ENCODE results near the gene PPIL6. TPM values are rescaled to one million over a fixed set of nuclear protein-coding genes. Genes with fewer than 3 reads are reported as not detected.
"Not testable (repeated sequence)": the region's sequence is repeated elsewhere in the genome, so short reads cannot be mapped to it uniquely, and the experiment has no call there.

The PPIL6 gene
- total and polyA plus RNA-seq, 4 donors: 12.8 to 17.0 (median 15.2) TPM

DNA sequence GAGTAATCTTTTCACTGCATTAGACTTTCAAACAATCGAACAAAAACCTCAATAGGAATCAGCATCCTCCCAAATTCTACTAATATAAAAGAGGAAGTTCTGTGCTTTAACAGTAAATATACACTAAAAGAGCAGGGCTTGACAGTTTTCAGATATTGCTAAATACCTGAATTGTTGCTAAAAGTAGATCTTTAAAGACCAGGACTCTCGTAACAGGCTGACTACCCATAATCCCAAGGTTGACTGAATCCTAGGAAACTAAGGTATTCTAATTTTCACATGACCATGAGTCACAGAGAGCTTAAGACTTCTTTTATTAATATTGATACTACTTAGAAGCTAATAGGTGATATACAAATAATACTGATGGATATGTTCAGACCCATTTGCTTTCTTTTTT is 68.3 kb downstream of the PPIL6 start:
- Histone ChIP-seq H3K4me3 (ENCODE audit: low read depth, low read length) (no peak overlapping the region), H3K27me3 (ENCODE audit: control insufficient read depth, insufficient read depth, low read length) (no peaks in the 10 kb centered on the region), H3K36me3 (ENCODE audit: control insufficient read depth, insufficient read depth, low read length) (peaks cover 17% of the 10 kb centered on the region), H3K27ac (ENCODE audit: low read depth, low read length) (no peak overlapping the region), H3K9me3 (ENCODE audit: control insufficient read depth, insufficient read depth, low read length) (no peaks in the 10 kb centered on the region), H3K4me1 (ENCODE audit: control insufficient read depth, insufficient read depth, low read length) (no peaks in the 10 kb centered on the region)
- WGBS (ENCODE audit: insufficient coverage): no CpG with 5 or more reads among the region's 2 CpGs
- DNase-seq (ENCODE audit: low read depth in 4 of 6, low spot score in 6 of 6): no peak

DNA sequence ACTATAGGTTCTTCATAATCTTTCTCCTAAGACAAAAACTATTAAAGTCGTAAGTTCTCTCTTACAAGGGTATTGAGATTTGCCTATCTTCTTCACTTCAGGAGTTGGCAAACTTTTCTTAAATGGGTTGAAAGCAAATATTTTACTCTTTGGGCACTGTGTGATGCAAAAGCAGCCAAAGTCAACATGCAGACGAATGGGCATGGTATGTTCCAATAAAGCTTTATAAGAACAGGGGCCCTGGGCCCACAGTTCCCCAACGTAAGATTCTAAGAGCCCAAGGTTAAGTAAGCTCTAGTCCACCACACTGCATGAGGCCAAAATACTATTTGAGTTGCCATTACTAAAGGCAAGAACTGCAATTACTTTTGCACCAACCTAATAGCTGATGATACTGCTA is 69.6 kb downstream of the PPIL6 start:
- Histone ChIP-seq H3K4me1 (ENCODE audit: control insufficient read depth, insufficient read depth, low read length) (no peaks in the 10 kb centered on the region), H3K4me3 (ENCODE audit: low read depth, low read length) (no peak overlapping the region), H3K36me3 (ENCODE audit: control insufficient read depth, insufficient read depth, low read length) (peaks cover 14% of the 10 kb centered on the region), H3K27ac (ENCODE audit: low read depth, low read length) (no peak overlapping the region), H3K27me3 (ENCODE audit: control insufficient read depth, insufficient read depth, low read length) (no peaks in the 10 kb centered on the region), H3K9me3 (ENCODE audit: control insufficient read depth, insufficient read depth, low read length) (no peaks in the 10 kb centered on the region)
- no peak for DNase-seq (ENCODE audit: low read depth in 4 of 6, low spot score in 6 of 6)
- WGBS (ENCODE audit: insufficient coverage): 60% methylated on average over 1 of the region's 3 CpGs

DNA sequence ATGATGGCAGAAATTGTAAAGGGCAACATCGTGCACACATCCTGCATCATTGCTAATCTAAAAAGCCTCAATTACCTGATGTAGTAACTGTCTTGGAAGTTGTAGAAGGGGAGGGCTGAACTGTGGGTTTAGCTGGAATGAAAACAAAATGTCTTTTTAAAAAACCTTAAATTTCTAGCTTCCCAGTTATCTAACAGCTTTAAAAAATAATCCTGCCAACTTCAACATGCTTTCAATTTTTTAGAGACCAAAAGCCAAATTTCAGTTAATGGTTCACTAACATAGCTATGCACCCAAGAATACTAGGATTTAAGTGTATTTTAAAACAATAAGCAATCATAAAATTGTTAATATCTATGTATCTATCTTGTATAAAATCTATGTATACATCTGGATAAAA is 70.1 kb downstream of the PPIL6 start:
- Histone ChIP-seq H3K27ac (ENCODE audit: low read depth, low read length) (no peak overlapping the region), H3K27me3 (ENCODE audit: control insufficient read depth, insufficient read depth, low read length) (no peaks in the 10 kb centered on the region), H3K9me3 (ENCODE audit: control insufficient read depth, insufficient read depth, low read length) (no peaks in the 10 kb centered on the region), H3K4me3 (ENCODE audit: low read depth, low read length) (no peak overlapping the region), H3K36me3 (ENCODE audit: control insufficient read depth, insufficient read depth, low read length) (peaks cover 13% of the 10 kb centered on the region), H3K4me1 (ENCODE audit: control insufficient read depth, insufficient read depth, low read length) (no peaks in the 10 kb centered on the region)
- DNase-seq (ENCODE audit: low read depth in 4 of 6, low spot score in 6 of 6): no peak
- no CpG with 5 or more reads among the region's 1 CpG for WGBS (ENCODE audit: insufficient coverage)

DNA sequence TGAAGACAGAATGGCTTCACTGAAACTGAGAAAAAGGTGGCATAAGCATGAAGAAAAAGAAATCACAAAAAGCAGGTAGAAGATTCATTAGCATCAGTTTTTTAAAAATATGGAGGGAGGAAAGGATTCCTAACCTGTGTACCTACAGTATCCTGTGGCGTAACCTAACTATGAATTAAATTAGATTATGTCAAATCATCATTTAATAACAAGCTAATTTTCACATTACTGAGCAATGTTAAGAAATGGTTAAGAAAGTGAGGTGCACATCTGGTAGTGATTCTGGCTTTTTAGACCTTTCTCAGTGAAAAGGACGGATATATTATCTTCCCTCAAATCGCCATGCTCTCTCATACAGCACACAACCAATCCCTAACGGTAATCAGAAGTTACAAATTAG is 70.7 kb downstream of the PPIL6 start:
- no peak for DNase-seq (ENCODE audit: low read depth in 4 of 6, low spot score in 6 of 6)
- Histone ChIP-seq H3K9me3 (ENCODE audit: control insufficient read depth, insufficient read depth, low read length) (no peaks in the 10 kb centered on the region), H3K27ac (ENCODE audit: low read depth, low read length) (no peak overlapping the region), H3K4me3 (ENCODE audit: low read depth, low read length) (no peak overlapping the region), H3K36me3 (ENCODE audit: control insufficient read depth, insufficient read depth, low read length) (peaks cover 10% of the 10 kb centered on the region), H3K27me3 (ENCODE audit: control insufficient read depth, insufficient read depth, low read length) (no peaks in the 10 kb centered on the region), H3K4me1 (ENCODE audit: control insufficient read depth, insufficient read depth, low read length) (no peaks in the 10 kb centered on the region)
- WGBS (ENCODE audit: insufficient coverage): no CpG with 5 or more reads among the region's 4 CpGs

DNA sequence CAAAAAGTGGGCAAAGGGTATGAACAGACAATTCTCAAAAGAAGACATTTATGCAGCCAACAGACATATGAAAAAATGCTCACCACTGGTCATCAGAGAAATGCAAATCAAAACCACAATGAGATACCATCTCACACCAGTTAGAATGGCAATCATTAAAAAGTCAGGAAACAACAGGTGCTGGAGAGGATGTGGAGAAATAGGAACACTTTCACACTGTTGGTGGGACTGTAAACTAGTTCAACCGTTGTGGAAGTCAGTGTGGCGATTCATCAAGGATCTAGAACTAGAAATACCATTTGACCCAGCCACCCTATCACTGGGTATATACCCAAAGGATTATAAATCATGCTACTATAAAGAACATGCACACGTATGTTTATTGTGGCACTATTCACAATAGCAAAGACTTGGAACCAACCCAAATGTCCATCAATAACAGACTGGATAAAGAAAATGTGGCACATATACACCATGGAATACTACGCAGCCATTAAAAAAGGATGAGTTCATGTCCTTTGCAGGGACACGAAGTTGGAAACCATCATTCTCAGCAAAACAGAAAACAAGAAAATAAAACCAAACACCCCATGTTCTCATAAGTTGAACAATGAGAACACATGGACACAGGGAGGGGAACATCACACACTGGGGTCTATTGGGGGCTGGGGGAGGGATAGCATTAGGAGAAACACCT is 75.9 kb downstream of the PPIL6 start:
- peaks cover 11% of the 10 kb centered on the region for H3K36me3 ChIP-seq (ENCODE audit: control insufficient read depth, insufficient read depth, low read length)
- H3K4me3 ChIP-seq (ENCODE audit: low read depth, low read length); H3K9me3 ChIP-seq (ENCODE audit: control insufficient read depth, insufficient read depth, low read length); DNase-seq (ENCODE audit: low read depth in 4 of 6, low spot score in 6 of 6); H3K4me1 ChIP-seq (ENCODE audit: control insufficient read depth, insufficient read depth, low read length); H3K27ac ChIP-seq (ENCODE audit: low read depth, low read length); H3K27me3 ChIP-seq (ENCODE audit: control insufficient read depth, insufficient read depth, low read length): not testable (repeated sequence)
- WGBS (ENCODE audit: insufficient coverage): no CpG with 5 or more reads among the region's 5 CpGs

DNA sequence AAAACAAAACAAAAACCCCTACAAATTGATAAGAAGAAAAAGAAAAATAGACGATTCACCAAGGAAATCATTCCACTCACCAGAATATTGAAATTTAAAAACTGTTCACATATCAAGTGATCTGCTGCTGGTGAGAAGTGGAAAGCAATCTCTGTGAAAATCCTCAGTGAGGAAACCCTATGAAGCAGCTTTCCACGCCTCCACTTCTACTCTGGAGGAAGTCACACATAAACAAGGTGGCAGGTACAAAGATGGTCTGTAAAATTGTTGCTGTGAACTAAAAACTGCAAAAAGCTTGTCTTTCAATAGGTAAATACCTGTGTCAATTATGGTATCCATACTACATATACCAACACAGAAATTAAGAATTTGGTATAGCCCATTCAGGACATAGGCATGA is 76.7 kb downstream of the PPIL6 start:
- H3K4me3 ChIP-seq (ENCODE audit: low read depth, low read length): no peak overlapping the region
- no peak for DNase-seq (ENCODE audit: low read depth in 4 of 6, low spot score in 6 of 6)
- H3K9me3 ChIP-seq (ENCODE audit: control insufficient read depth, insufficient read depth, low read length): no peaks in the 10 kb centered on the region
- no peaks in the 10 kb centered on the region for H3K27me3 ChIP-seq (ENCODE audit: control insufficient read depth, insufficient read depth, low read length)
- no CpG with 5 or more reads among the region's 2 CpGs for WGBS (ENCODE audit: insufficient coverage)
- no peak overlapping the region for H3K27ac ChIP-seq (ENCODE audit: low read depth, low read length)
- H3K4me1 ChIP-seq (ENCODE audit: control insufficient read depth, insufficient read depth, low read length): no peaks in the 10 kb centered on the region
- peaks cover 11% of the 10 kb centered on the region for H3K36me3 ChIP-seq (ENCODE audit: control insufficient read depth, insufficient read depth, low read length)

DNA sequence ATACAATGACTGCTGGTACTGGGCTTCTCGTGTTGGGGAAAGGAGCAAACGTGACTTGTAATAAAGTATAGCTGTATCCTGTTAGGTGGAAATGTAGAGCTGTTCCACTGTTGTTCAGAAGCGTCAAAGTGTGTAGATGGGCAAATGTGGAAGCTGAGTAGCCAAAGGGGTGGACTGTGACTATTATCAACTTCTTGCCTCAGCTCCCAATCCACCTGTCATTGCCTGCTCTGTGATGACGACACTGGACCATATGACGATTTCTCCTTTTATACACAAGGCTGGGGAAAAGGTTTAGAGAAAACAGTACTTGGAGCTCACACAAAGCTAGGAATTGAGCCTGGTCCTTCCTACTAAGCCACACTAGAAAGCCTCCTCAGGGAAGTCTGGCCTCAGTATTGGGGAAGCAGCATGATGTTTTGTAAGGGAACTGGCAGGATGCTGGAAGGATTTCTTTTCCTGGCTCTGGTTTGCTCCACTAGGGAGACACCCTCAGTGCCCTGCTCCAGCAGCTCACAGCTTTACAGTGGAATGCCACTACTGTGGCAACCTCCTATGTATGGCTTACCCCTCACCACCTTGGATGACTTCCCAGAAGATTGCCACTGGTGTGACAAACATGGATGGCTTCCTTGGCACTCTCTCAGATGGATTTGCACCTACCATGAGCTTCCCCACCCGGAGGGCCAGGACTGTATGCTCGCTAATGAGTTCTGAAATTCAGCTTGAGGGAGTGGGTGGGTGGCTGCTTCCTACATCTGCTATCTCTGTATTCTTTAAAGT is 78.1 kb downstream of the PPIL6 start:
- H3K36me3 ChIP-seq (ENCODE audit: control insufficient read depth, insufficient read depth, low read length): peaks cover 11% of the 10 kb centered on the region

DNA sequence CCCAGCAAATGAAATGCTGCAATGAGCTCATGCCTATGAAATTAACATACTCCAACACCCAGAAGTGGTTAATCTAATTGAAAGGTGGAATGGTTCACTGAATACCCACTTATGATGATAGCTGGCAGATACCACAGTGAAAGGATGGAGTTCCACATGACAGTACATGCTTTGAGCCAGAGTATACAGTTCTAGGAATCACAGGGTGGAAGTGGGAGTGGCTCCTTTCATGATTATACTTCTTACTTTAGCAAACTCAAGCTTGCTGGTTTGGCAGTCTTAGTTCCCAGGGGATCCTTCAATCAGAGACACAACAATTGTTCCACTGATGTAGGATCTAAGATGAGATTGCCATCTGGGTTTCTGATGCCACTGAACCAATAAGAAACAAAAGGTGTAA is 79.6 kb downstream of the PPIL6 start:
- no peak for DNase-seq (ENCODE audit: low read depth in 4 of 6, low spot score in 6 of 6)
- peaks cover 11% of the 10 kb centered on the region for H3K36me3 ChIP-seq (ENCODE audit: control insufficient read depth, insufficient read depth, low read length)
- no peaks in the 10 kb centered on the region for H3K4me1 ChIP-seq (ENCODE audit: control insufficient read depth, insufficient read depth, low read length)
- peaks cover 2% of the 10 kb centered on the region for H3K9me3 ChIP-seq (ENCODE audit: control insufficient read depth, insufficient read depth, low read length)
- H3K27ac ChIP-seq (ENCODE audit: low read depth, low read length): no peak overlapping the region
- H3K4me3 ChIP-seq (ENCODE audit: low read depth, low read length): no peak overlapping the region
- no peaks in the 10 kb centered on the region for H3K27me3 ChIP-seq (ENCODE audit: control insufficient read depth, insufficient read depth, low read length)

More for the DNA sequence above, 78.1 kb downstream of the PPIL6 start:
- H3K27ac ChIP-seq (ENCODE audit: low read depth, low read length): no peak overlapping the region
- no peak overlapping the region for H3K4me3 ChIP-seq (ENCODE audit: low read depth, low read length)
- H3K9me3 ChIP-seq (ENCODE audit: control insufficient read depth, insufficient read depth, low read length): no peaks in the 10 kb centered on the region
- no peaks in the 10 kb centered on the region for H3K27me3 ChIP-seq (ENCODE audit: control insufficient read depth, insufficient read depth, low read length)
- peak in 1 of 6 donors; percentile 17 for DNase-seq (ENCODE audit: low read depth in 4 of 6, low spot score in 6 of 6)
- WGBS (ENCODE audit: insufficient coverage): 97% methylated on average over 3 of the region's 7 CpGs
- no peaks in the 10 kb centered on the region for H3K4me1 ChIP-seq (ENCODE audit: control insufficient read depth, insufficient read depth, low read length)

DNA sequence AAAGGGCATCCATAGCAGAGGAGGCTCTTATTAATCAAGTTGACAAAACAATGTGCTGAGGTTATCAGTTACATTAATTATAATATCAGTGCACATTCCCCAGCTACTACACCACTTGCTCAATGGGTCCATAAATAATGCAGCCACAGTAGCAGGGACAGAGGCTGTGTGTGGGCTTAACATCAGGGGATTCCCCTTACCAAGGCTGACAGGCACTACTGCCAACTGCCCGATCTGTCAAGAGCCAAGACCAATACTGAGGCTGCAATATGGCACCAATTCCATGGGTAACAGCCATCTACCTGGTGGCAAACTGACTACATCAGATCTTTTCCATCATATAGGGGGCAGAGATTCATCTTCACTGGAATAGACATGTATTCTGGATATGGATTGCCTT is 80.1 kb downstream of the PPIL6 start:
- peaks cover 11% of the 10 kb centered on the region for H3K36me3 ChIP-seq (ENCODE audit: control insufficient read depth, insufficient read depth, low read length)
- H3K4me1 ChIP-seq (ENCODE audit: control insufficient read depth, insufficient read depth, low read length): no peaks in the 10 kb centered on the region
- H3K9me3 ChIP-seq (ENCODE audit: control insufficient read depth, insufficient read depth, low read length): peaks cover 2% of the 10 kb centered on the region
- WGBS (ENCODE audit: insufficient coverage): no CpG with 5 or more reads among the region's 1 CpG
- H3K27me3 ChIP-seq (ENCODE audit: control insufficient read depth, insufficient read depth, low read length): no peaks in the 10 kb centered on the region
- no peak for DNase-seq (ENCODE audit: low read depth in 4 of 6, low spot score in 6 of 6)
- no peak overlapping the region for H3K4me3 ChIP-seq (ENCODE audit: low read depth, low read length)
- no peak overlapping the region for H3K27ac ChIP-seq (ENCODE audit: low read depth, low read length)

DNA sequence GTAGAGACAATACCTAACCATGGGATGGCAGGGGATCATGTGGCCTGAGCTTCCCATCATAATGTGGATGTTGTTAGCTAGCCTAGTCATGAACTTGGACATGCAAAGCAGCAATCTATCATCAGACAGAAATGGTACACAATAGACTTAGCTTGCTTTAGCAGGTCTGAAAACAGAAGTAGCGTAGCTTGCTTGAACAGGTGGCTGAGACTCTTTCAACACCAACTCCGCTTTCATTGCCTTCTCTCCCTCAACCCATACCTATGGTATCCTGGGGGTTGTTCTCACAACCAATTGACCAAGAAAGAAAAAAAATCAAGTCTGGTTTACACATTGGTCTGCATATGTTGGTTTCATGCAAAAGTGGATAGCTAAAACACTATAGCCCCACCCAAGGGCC is 81.2 kb downstream of the PPIL6 start:
- Histone ChIP-seq H3K27ac (ENCODE audit: low read depth, low read length) (no peak overlapping the region), H3K4me3 (ENCODE audit: low read depth, low read length) (no peak overlapping the region), H3K9me3 (ENCODE audit: control insufficient read depth, insufficient read depth, low read length) (peaks cover 2% of the 10 kb centered on the region), H3K36me3 (ENCODE audit: control insufficient read depth, insufficient read depth, low read length) (peaks cover 11% of the 10 kb centered on the region), H3K27me3 (ENCODE audit: control insufficient read depth, insufficient read depth, low read length) (no peaks in the 10 kb centered on the region), H3K4me1 (ENCODE audit: control insufficient read depth, insufficient read depth, low read length) (no peaks in the 10 kb centered on the region)
- 100% methylated on average over 1 of the region's 2 CpGs for WGBS (ENCODE audit: insufficient coverage)
- DNase-seq (ENCODE audit: low read depth in 4 of 6, low spot score in 6 of 6): no peak
